MM.1S (cell line): ENCODE data around the gene ELF5.

Source experiments
- EZH2 ChIP-seq: fragments of 300-600 bp; sonication (generic); optimal IDR thresholded peaks from 2 replicates; pipeline ENCODE3; 2017; ENCODE audit warnings: low read depth, mild to moderate bottlenecking, antibody characterized with exemption, low read length, mixed read lengths
- TF ChIP-seq, protein P1 (sequence below): fragments of 300-600 bp; sonication (generic); IDR thresholded peaks from 2 replicates; pipeline ENCODE4 v1.5.1; 2016; ENCODE audit warnings: antibody characterized with exemption, low read length, mixed read lengths

DNA sequence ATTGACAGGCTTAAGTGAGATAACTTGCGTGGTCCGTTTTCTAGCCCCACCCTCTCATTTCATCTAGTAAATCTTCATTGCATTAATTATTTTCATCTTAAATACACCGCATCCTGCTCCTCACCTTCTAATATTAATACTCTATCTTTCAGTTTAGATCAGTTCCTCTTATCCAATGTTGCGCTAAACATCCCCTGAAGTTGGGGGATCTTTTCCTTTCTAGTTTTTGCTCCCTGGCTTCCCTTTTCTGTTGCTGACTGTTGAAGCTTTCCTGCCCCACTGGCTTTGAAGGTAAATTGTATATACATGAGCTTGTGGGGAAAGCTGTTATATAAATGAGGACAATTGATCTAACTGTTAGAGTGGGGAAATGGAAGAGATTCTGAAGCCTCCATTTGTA, 67.6 kb downstream of the ELF5 start:
- TF ChIP-seq, protein P1, sequence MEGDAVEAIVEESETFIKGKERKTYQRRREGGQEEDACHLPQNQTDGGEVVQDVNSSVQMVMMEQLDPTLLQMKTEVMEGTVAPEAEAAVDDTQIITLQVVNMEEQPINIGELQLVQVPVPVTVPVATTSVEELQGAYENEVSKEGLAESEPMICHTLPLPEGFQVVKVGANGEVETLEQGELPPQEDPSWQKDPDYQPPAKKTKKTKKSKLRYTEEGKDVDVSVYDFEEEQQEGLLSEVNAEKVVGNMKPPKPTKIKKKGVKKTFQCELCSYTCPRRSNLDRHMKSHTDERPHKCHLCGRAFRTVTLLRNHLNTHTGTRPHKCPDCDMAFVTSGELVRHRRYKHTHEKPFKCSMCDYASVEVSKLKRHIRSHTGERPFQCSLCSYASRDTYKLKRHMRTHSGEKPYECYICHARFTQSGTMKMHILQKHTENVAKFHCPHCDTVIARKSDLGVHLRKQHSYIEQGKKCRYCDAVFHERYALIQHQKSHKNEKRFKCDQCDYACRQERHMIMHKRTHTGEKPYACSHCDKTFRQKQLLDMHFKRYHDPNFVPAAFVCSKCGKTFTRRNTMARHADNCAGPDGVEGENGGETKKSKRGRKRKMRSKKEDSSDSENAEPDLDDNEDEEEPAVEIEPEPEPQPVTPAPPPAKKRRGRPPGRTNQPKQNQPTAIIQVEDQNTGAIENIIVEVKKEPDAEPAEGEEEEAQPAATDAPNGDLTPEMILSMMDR, result no peak
- no peak for TF ChIP-seq EZH2
